Medulla oblongata (tissue), 1 donor: Measurements from ENCODE around the gene CGB2.
"Not testable (repeated sequence)": the region's sequence is repeated elsewhere in the genome, so short reads cannot be mapped to it uniquely, and the experiment has no call there.

Experiments
- DNase-seq: peaks from one replicate; pipeline ENCODE4 v3.0.0-alpha.2; 2015; ENCODE audit errors: extremely low spot score

Gene CGB2

GRCh38 chr19:49038111-49038510 lies 6.4 kb downstream of the CGB2 start:
- not testable (repeated sequence) for DNase-seq

GRCh38 chr19:49038557-49039276 lies 7.0 kb downstream of the CGB2 start:
- DNase-seq = not testable (repeated sequence)

- not testable (repeated sequence) for DNase-seq
These were observed 8.0 kb downstream of the CGB2 start for GRCh38 chr19:49039736-49040135.

GRCh38 chr19:49042177-49042576 lies 10.5 kb downstream of the CGB2 start:
- DNase-seq = no peak

GRCh38 chr19:49042666-49043065 lies 11.0 kb downstream of the CGB2 start:
- not testable (repeated sequence) for DNase-seq

- DNase-seq = not testable (repeated sequence)
These were observed 11.9 kb downstream of the CGB2 start, which contains the start of gene CGB5 for GRCh38 chr19:49043548-49043947. TSS of gene CGB5 (plus strand) at chr19:49043848. CDS start at chr19:49044210, 362 bp downstream.

GRCh38 chr19:49049011-49049410 lies 17.3 kb downstream of the CGB2 start, which contains the start of gene CGB8:
TSS of gene CGB8 (minus strand) at chr19:49049111. CDS start at chr19:49048739, 372 bp downstream.
- not testable (repeated sequence) for DNase-seq

- DNase-seq = not testable (repeated sequence)
These were observed 18.1 kb downstream of the CGB2 start for GRCh38 chr19:49049834-49050233.

GRCh38 chr19:49050376-49051033 lies 18.8 kb downstream of the CGB2 start:
- DNase-seq = not testable (repeated sequence)

- peak; percentile 32 for DNase-seq
These were observed 24.6 kb downstream of the CGB2 start for GRCh38 chr19:49056101-49056901.

- DNase-seq = not testable (repeated sequence)
These were observed 25.4 kb downstream of the CGB2 start for GRCh38 chr19:49056902-49057596.

- peak; percentile 15 for DNase-seq
These were observed 26.0 kb downstream of the CGB2 start, which contains the start of gene CGB7 for GRCh38 chr19:49057636-49058234. TSS of gene CGB7 (minus strand) at chr19:49057749. CDS start at chr19:49055375, 2,374 bp downstream.

GRCh38 chr19:49058562-49058961 lies 26.9 kb downstream of the CGB2 start:
- DNase-seq = no peak

GRCh38 chr19:49059053-49059452 lies 27.4 kb downstream of the CGB2 start:
- no peak for DNase-seq

- no peak for DNase-seq
These were observed 29.3 kb downstream of the CGB2 start for GRCh38 chr19:49061000-49061399.

- DNase-seq = no peak
These were observed 29.8 kb downstream of the CGB2 start for GRCh38 chr19:49061445-49061844.

GRCh38 chr19:49064029-49064629 lies 32.4 kb downstream of the CGB2 start:
- no peak for DNase-seq

- no peak for DNase-seq
These were observed 33.3 kb downstream of the CGB2 start, which contains the start of gene NTF4 for GRCh38 chr19:49064768-49065611. TSS of gene NTF4 (minus strand) at chr19:49064818. CDS start at chr19:49061997, 2,821 bp downstream.

- DNase-seq = no peak
These were observed 34.3 kb downstream of the CGB2 start for GRCh38 chr19:49065905-49066512.
